ENCODE data around the gene SYNE4. TPM values are rescaled to one million over a fixed set of nuclear protein-coding genes. Genes with fewer than 3 reads are reported as not detected.

The SYNE4 gene
- total and polyA plus RNA-seq, 2 donors (not counting 3 experiments of a cell fraction or from before 2014, with no cell fraction given), result 0.46 to 0.62 TPM

GRCh38 chr19:36027696-36028095 is 19.1 kb upstream of the SYNE4 start:
- dilution Hi-C loops (cut with MboI; ENCODE audit: extremely low pct_ligation_motif_present, low sequenced_read_pairs), result no loop called here
- Histone ChIP-seq H2AFZ (ENCODE audit: low read depth, low read length) (no peak overlapping the region), H3K4me3 (replicated peaks in 1 of 3; ENCODE audit: insufficient read depth in 1 of 3, low read depth in 1 of 3, low read length in 3 of 3) (no peak overlapping the region), H4K20me1 (replicated peaks; ENCODE audit: control insufficient read depth, extremely low read depth, insufficient read depth, low read length) (no peaks in the 10 kb centered on the region), H3K9me1 (replicated peaks; ENCODE audit: control insufficient read depth, extremely low read depth, insufficient read depth, low read length) (no peaks in the 10 kb centered on the region), H3K79me2 (ENCODE audit: control insufficient read depth, insufficient read depth, low read length) (no peaks in the 10 kb centered on the region), H3K36me3 (ENCODE audit: control insufficient read depth in 2 of 2, extremely low read depth in 1 of 2, insufficient read depth in 2 of 2, low read length in 2 of 2) (peaks cover 0 to 10% of the 10 kb centered on the region in 2 experiments), H3K9me3 (replicated peaks; ENCODE audit: control insufficient read depth, insufficient read depth, low read length) (no peaks in the 10 kb centered on the region), H3K4me2 (ENCODE audit: insufficient read depth, low read length) (no peak overlapping the region), H3K9ac (replicated peaks; ENCODE audit: extremely low read depth, insufficient read depth, low read length) (no peak overlapping the region), H3K4me1 (ENCODE audit: control insufficient read depth, extremely low read depth, insufficient read depth, low read length) (peaks cover 3% of the 10 kb centered on the region), H3K27ac (ENCODE audit: insufficient read depth, low read depth, low read length) (no peak overlapping the region), H3K27me3 (ENCODE audit: control insufficient read depth in 2 of 2, insufficient read depth in 2 of 2, low read length in 2 of 2) (no peaks in the 10 kb centered on the region)
- CTCF ChIA-PET, result no interaction called here
- POLR2A ChIA-PET, result interaction anchor here (0.7 kb wide), 1 partner anchor 31 kb away, joined by 4 read pairs; no protein-coding TSS in a partner anchor
- BruUV-seq (replicated peaks), result no TSS peak
- intact Hi-C loops (cut with micrococcal nuclease), result no loop called here
- DNase-seq (ENCODE audit: low read depth, low spot score), result no peak
- no peak for FAIRE-seq
- no peak for TF ChIP-seq GATA2 (IDR thresholded peaks at IDR 0.05; ENCODE audit: insufficient read depth, insufficient read length, low read depth, low read length)

GRCh38 chr19:36026091-36026876 is 17.7 kb upstream of the SYNE4 start:
- Histone ChIP-seq H3K36me3 (ENCODE audit: control insufficient read depth in 2 of 2, extremely low read depth in 1 of 2, insufficient read depth in 2 of 2, low read length in 2 of 2) (peaks cover 0 to 10% of the 10 kb centered on the region in 2 experiments), H3K9me1 (replicated peaks; ENCODE audit: control insufficient read depth, extremely low read depth, insufficient read depth, low read length) (no peaks in the 10 kb centered on the region), H3K27ac (ENCODE audit: insufficient read depth, low read depth, low read length) (no peak overlapping the region), H3K79me2 (ENCODE audit: control insufficient read depth, insufficient read depth, low read length) (no peaks in the 10 kb centered on the region), H3K4me1 (ENCODE audit: control insufficient read depth, extremely low read depth, insufficient read depth, low read length) (no peaks in the 10 kb centered on the region), H3K27me3 (ENCODE audit: control insufficient read depth in 2 of 2, insufficient read depth in 2 of 2, low read length in 2 of 2) (no peaks in the 10 kb centered on the region), H3K4me3 (replicated peaks in 1 of 3; ENCODE audit: insufficient read depth in 1 of 3, low read depth in 1 of 3, low read length in 3 of 3) (no peak overlapping the region), H4K20me1 (replicated peaks; ENCODE audit: control insufficient read depth, extremely low read depth, insufficient read depth, low read length) (no peaks in the 10 kb centered on the region), H2AFZ (ENCODE audit: low read depth, low read length) (no peak overlapping the region), H3K9me3 (replicated peaks; ENCODE audit: control insufficient read depth, insufficient read depth, low read length) (no peaks in the 10 kb centered on the region), H3K4me2 (ENCODE audit: insufficient read depth, low read length) (no peak overlapping the region), H3K9ac (replicated peaks; ENCODE audit: extremely low read depth, insufficient read depth, low read length) (no peak overlapping the region)
- no peak for FAIRE-seq
- TF ChIP-seq, protein P1, sequence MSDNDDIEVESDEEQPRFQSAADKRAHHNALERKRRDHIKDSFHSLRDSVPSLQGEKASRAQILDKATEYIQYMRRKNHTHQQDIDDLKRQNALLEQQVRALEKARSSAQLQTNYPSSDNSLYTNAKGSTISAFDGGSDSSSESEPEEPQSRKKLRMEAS (IDR thresholded peaks at IDR 0.05; ENCODE audit: insufficient read depth, insufficient read length), result no peak
- TF ChIP-seq JUN (IDR thresholded peaks at IDR 0.05; ENCODE audit: borderline replicate concordance, insufficient read depth, insufficient read length, low read depth) (no peak), POLR2A (IDR thresholded peaks at IDR 0.05; ENCODE audit: low read depth, low read length) (no peak), MYC (IDR thresholded peaks at IDR 0.05; ENCODE audit: low read depth, low read length) (no peak), FOS (IDR thresholded peaks at IDR 0.05; ENCODE audit: borderline replicate concordance, insufficient read depth, low read length) (no peak), POLR2AphosphoS5 (IDR thresholded peaks at IDR 0.05; ENCODE audit: insufficient read depth, low read depth, low read length) (no peak), GATA2 (IDR thresholded peaks at IDR 0.05; ENCODE audit: insufficient read depth, insufficient read length, low read depth, low read length) (no peak)
- TF ChIP-seq, protein P2, sequence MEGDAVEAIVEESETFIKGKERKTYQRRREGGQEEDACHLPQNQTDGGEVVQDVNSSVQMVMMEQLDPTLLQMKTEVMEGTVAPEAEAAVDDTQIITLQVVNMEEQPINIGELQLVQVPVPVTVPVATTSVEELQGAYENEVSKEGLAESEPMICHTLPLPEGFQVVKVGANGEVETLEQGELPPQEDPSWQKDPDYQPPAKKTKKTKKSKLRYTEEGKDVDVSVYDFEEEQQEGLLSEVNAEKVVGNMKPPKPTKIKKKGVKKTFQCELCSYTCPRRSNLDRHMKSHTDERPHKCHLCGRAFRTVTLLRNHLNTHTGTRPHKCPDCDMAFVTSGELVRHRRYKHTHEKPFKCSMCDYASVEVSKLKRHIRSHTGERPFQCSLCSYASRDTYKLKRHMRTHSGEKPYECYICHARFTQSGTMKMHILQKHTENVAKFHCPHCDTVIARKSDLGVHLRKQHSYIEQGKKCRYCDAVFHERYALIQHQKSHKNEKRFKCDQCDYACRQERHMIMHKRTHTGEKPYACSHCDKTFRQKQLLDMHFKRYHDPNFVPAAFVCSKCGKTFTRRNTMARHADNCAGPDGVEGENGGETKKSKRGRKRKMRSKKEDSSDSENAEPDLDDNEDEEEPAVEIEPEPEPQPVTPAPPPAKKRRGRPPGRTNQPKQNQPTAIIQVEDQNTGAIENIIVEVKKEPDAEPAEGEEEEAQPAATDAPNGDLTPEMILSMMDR (IDR thresholded peaks at IDR 0.05; ENCODE audit: extremely low read depth in 1 of 2, insufficient read depth in 1 of 2, low read depth in 1 of 2, low read length in 2 of 2), result no peak
- CTCF ChIA-PET, result no interaction called here
- DNase-seq (ENCODE audit: low read depth, low spot score), result no peak
- dilution Hi-C loops (cut with MboI; ENCODE audit: extremely low pct_ligation_motif_present, low sequenced_read_pairs) (no loop called here), intact Hi-C loops (cut with micrococcal nuclease) (no loop called here)
- no TSS peak for BruUV-seq (replicated peaks)
- POLR2A ChIA-PET, result no interaction called here

All from endothelial cell of umbilical vein (primary cell).